HUES64 (cell line): ENCODE data around the gene SGO1. TPM values are rescaled to one million over a fixed set of nuclear protein-coding genes. Genes with fewer than 3 reads are reported as not detected.
A peak's percentile ranks its signal among the peaks of the same experiment; 100 is the strongest.
"Not testable (repeated sequence)": the region's sequence is repeated elsewhere in the genome, so short reads cannot be mapped to it uniquely, and the experiment has no call there.

Experiments
- H3K27ac ChIP-seq: 2 replicates; pipeline ENCODE4 v1.7.0; 2013; ENCODE audit warnings: low read depth, low read length, inconsistent platforms
- H3K27me3 ChIP-seq: 2 replicates; pipeline ENCODE4 v1.6.1; 2013; ENCODE audit warnings: mild to moderate bottlenecking, low read length; ENCODE audit not compliant: insufficient read depth
- H3K36me3 ChIP-seq: 2 replicates; pipeline ENCODE4 v1.6.1; 2013; ENCODE audit warnings: mild to moderate bottlenecking, low read length; ENCODE audit not compliant: insufficient read depth
- H3K4me1 ChIP-seq: 2 replicates; pipeline ENCODE4 v1.6.1; 2013; ENCODE audit warnings: mild to moderate bottlenecking, low read length, moderate library complexity; ENCODE audit not compliant: insufficient read depth
- H3K4me3 ChIP-seq: 2 replicates; pipeline ENCODE4 v1.5.1; 2013; ENCODE audit warnings: mild to moderate bottlenecking, low read length, moderate library complexity
- H3K9ac ChIP-seq: 2 replicates; pipeline ENCODE4 v1.6.1; 2013; ENCODE audit warnings: mild to moderate bottlenecking, low read depth, low read length
- H3K9me3 ChIP-seq: 2 replicates; pipeline ENCODE4 v1.6.1; 2013; ENCODE audit warnings: low read depth, low read length; ENCODE audit not compliant: insufficient read depth
- WGBS: fragments of 150-250, 120-280 bp; methylation state at CpG from one replicate; pipeline ENCODE4 v1.1.7; 2013; ENCODE audit warnings: missing lambda C conversion rate; 5-methylcytosine and 5-hydroxymethylcytosine counted together
- polyA plus RNA-seq, 2 experiments: library from polyadenylated mRNA; stranded (reverse); fragments of 50-300 nt; gene quantifications; one replicate each; pipeline ENCODE4 v1.2.3, GENCODE V29; 2013

Gene SGO1
- 29.9 TPM for polyA plus RNA-seq (2013, experiment 1 of 2)
- polyA plus RNA-seq (2013, experiment 2 of 2) = 38.8 TPM

DNA sequence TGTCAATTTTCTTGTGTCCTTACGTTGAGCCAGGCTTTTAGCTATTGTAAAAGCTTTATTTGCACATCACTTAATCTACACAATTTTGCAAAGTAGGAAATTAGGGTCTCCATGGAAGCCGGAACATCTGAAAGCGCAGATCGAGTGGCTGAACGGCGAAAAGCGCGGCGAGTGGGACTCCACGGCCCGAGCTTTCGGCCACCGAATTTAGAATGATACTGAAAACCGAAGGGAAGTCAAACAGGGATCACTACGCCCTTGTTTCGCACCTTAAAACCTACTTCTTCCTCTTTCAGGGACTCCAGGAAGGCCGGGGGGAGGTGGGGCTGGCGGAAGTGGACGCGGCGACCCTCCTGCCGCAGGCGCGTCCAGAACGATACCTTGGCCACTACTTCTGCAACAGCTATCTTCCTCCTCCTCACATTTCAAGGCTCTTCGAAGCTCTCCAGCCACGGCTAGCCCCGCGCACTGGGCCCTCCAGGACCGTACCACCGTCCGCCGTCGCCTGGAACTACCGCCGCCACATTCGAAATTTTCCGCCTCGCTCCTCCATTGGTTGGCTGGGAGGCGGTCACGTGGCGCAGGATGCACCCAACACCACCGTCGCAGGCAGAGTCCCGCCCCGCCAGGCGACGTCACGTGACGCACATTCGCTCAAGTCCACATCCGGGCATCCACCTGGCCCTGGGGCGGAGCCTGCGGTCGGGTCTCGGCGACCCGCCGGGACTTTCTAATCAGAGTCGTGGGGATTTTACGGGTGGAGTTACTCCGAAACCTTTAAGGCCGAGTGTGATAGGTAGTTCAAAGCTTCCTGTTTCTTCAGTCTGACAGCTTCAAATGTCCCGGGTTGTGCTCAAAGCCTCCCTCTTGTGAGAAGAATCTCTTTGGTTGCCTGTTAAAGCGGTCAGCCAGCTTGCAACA lies at the start of gene SGO1:
SGO1 (minus strand) TSS at position 528 of the 921 bp plus-strand sequence. CDS start 2,179 bp downstream, outside the sequence.
- Histone ChIP-seq H3K9ac (peak within 1 kb of the TSS; percentile 91), H3K9me3 (no peaks in the 10 kb centered on the region), H3K27ac (peak within 1 kb of the TSS; percentile 89), H3K4me1 (peaks cover 13% of the 10 kb centered on the region), H3K4me3 (peak within 1 kb of the TSS; percentile 85), H3K36me3 (peaks cover 29% of the 10 kb centered on the region), H3K27me3 (no peaks in the 10 kb centered on the region)
- WGBS = under 1% methylated on average over 65 of the region's 65 CpGs

DNA sequence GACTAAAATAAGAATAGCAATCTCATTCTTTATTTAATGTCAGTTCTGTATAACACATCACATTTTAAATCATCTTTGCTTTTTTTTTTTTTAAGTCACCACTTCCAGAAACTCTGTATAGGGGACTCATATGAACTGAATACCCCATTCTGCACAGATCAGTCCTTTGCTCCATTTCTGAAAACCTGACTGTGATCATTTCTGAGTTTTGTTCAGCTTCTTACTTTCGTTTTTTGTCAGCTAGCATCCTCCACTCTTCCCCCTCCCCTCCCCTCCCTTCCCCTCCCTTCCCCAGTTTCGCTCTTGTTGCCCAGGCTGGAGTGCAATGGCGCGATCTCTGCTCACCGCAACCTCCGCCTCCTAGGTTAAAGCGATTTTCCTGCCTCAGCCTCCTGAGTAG lies 49.8 kb upstream of the SGO1 start:
- H3K4me1 ChIP-seq = no peaks in the 10 kb centered on the region
- H3K4me3 ChIP-seq = no peak overlapping the region
- H3K27me3 ChIP-seq = no peaks in the 10 kb centered on the region
- no peaks in the 10 kb centered on the region for H3K36me3 ChIP-seq
- WGBS = 93% methylated on average over 7 of the region's 7 CpGs
- H3K27ac ChIP-seq = no peak overlapping the region
- no peak overlapping the region for H3K9ac ChIP-seq
- no peaks in the 10 kb centered on the region for H3K9me3 ChIP-seq

DNA sequence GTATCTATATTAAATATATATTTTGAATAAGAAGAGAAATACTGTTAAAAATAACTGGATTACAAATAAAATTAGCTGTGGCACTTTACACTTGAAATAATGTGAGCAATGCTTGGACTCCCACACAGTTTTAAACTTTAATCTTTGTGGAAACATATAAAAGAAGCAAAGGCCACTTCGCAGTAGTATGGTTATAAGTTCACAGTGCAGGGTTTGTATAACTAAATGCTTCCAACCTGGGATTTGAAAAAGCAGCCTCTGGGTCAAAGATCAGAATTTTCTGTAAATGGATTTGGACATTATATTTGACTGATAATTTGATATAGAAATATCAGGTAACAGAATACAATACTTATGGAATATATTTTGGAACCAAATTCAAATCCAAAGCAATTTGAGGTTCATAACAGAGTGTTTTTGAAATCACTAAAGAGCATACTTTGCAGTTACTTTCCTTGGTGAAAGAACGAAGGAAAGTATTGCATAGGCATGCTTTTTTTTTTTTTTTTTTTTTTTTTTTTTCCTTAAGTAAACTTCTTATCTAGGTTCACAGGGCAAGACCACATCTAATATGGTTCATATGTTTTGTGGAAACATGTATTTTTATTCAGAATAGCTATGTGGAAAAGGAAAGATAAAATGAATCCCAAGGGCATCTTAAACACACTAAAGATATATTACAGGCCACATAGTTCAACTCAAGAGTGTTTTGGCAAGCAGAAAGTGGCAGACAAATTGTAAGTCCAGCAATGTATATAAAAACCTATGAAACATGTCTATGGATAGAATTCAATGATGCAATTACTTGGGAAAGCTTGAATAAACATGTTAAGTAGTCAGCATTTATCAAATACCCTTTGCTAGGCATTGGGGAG lies 47.1 kb upstream of the SGO1 start:
- Histone ChIP-seq H3K4me3 (no peak overlapping the region), H3K36me3 (no peaks in the 10 kb centered on the region), H3K9me3 (no peaks in the 10 kb centered on the region), H3K9ac (no peak overlapping the region), H3K27ac (no peak overlapping the region), H3K27me3 (no peaks in the 10 kb centered on the region), H3K4me1 (peaks cover 5% of the 10 kb centered on the region; the same call in 1 of the 2 replicates)
- 91% methylated on average over 1 of the region's 2 CpGs for WGBS

DNA sequence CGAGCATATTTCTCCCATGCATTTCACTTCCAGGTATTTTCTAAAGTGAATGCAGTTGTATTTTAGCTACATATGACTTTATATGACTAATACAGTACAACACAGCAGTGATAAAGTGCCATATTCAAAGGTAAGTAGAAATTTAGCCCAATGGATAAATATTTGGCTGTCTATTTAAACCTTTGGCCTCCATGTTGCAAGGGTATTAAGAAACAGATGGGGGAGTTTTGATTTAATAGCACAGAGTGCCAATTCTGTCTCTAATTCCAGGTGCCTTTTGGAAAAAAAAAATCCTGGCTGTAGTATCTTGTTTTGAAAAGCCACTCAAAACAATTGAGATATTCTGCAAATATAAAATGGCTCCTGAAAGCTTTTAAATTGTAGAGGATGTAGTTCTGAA lies 44.9 kb upstream of the SGO1 start:
- WGBS = no CpG with 5 or more reads among the region's 1 CpG
- Histone ChIP-seq H3K27ac (no peak overlapping the region), H3K4me1 (peaks cover 8% of the 10 kb centered on the region; the same call in 1 of the 2 replicates), H3K36me3 (no peaks in the 10 kb centered on the region), H3K27me3 (no peaks in the 10 kb centered on the region), H3K9ac (no peak overlapping the region), H3K4me3 (no peak overlapping the region), H3K9me3 (no peaks in the 10 kb centered on the region)

DNA sequence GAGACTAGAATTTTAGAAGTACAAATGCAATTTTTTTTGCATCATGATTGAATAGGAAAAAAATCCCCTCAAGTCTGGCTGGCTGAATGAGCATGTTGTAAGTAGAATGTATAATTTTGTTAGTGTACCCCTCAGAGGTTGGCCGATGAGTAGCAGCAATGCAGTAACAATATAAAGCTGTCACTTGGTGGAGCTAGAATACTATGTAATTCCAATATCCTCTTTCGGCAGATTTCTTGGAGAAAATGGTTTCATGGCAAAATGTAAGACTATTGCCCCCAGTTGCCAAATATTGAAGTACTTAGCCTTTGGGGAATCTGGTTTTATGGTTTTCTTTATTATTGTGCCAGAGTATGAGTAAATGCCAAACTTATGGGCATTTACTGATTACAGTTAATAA lies 39.8 kb upstream of the SGO1 start:
- WGBS = 60% methylated on average over 2 of the region's 2 CpGs
- Histone ChIP-seq H3K27ac (no peak overlapping the region), H3K4me3 (no peak overlapping the region), H3K36me3 (no peaks in the 10 kb centered on the region), H3K9me3 (no peaks in the 10 kb centered on the region), H3K27me3 (no peaks in the 10 kb centered on the region), H3K4me1 (peaks cover 32% of the 10 kb centered on the region), H3K9ac (no peak overlapping the region)

DNA sequence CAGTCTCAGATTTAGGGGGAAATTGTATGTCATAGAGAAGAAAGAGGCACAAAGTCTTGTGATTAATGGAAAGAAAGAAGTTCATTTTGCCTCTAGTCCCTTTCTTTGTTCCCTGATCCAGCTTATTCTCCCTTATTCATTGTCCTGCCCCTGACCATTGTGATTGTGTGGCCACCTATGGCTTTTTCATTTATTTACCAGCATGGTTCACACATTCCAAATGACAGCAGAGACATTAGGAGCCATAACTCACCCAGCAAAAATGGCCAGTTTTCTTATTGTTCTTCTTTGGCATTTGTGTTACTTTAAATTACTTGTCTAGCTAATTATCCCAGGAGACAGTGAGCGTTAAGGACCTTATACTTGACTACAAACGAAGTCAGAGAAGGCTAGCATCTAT lies 36.3 kb upstream of the SGO1 start:
- 81% methylated on average over 2 of the region's 2 CpGs for WGBS
- peak overlapping the region; percentile 41; the same call in 1 of the 2 replicates for H3K9ac ChIP-seq
- no peak overlapping the region for H3K4me3 ChIP-seq
- H3K36me3 ChIP-seq = no peaks in the 10 kb centered on the region
- peak overlapping the region; percentile 62 for H3K27ac ChIP-seq
- no peaks in the 10 kb centered on the region for H3K27me3 ChIP-seq
- H3K9me3 ChIP-seq = no peaks in the 10 kb centered on the region
- H3K4me1 ChIP-seq = peaks cover 28% of the 10 kb centered on the region

DNA sequence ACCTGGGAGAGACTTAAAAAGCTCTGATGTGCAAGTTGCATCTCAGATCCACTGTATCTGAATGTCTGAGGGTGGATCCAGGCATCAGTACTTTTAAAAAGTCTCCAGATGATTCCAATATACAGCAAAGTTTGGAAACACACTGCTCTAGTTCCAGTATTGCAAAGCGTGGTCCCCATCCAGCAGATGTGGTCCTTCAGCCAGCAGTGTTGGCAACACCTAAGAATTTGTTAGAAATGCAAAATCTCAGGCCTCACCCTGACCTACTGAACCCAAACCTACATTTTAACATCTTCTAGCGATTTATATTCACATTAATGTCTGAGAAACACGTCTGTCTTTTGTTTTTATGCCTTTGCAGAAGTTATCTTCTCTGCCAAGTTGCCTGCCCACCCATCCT lies 32.2 kb upstream of the SGO1 start:
- Histone ChIP-seq H3K4me3 (no peak overlapping the region), H3K9ac (no peak overlapping the region), H3K27ac (no peak overlapping the region), H3K4me1 (peaks cover 23% of the 10 kb centered on the region), H3K36me3 (no peaks in the 10 kb centered on the region), H3K9me3 (no peaks in the 10 kb centered on the region), H3K27me3 (no peaks in the 10 kb centered on the region)
- 91% methylated on average over 3 of the region's 3 CpGs for WGBS

DNA sequence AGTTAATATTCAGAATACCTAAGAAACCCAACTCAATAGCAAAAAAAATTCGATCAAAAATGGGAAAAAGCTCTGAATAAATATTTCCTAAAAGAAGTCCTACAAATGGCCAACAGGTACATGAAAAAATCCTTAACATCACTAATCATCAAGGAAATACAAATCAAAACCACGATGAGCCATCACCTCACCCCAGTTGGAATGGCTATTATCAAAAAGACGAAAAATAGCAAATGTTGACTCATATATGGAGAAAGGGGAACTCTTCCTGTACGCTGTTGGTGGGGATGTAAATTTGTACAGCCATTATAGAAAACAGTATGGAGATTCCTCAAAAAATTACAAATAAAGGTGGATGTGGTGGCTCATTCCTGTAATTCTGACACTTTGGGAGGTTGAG lies 29.6 kb upstream of the SGO1 start:
- no peaks in the 10 kb centered on the region for H3K27me3 ChIP-seq
- 92% methylated on average over 4 of the region's 4 CpGs for WGBS
- H3K4me1 ChIP-seq = no peaks in the 10 kb centered on the region
- H3K9ac ChIP-seq = no peak overlapping the region
- no peak overlapping the region for H3K27ac ChIP-seq
- H3K36me3 ChIP-seq = no peaks in the 10 kb centered on the region
- H3K4me3 ChIP-seq = no peak overlapping the region
- no peaks in the 10 kb centered on the region for H3K9me3 ChIP-seq

DNA sequence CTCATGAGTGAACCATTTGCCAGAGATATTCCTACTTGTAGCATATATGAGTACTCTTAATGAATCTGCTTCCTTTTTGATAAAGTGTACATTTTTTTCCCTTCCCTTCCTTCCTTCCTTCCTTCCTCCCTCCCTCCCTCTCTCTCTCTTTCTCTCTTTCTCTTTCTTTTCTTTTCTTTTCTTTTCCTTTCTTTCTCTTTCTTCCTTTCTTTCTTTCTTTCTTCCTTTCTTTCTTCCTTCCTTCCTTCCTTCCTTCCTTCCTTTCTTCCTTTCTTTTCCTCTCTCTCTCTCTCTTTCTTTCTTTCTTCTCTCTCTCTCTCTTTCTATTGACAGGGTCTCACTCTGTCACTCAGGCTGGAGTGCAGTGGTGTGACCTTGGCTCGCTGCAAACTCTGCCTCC lies 27.5 kb upstream of the SGO1 start:
- not testable (repeated sequence) for H3K36me3 ChIP-seq, H3K4me1 ChIP-seq, H3K27ac ChIP-seq, H3K4me3 ChIP-seq, H3K27me3 ChIP-seq, H3K9ac ChIP-seq, H3K9me3 ChIP-seq
- WGBS = 100% methylated on average over 1 of the region's 1 CpG

DNA sequence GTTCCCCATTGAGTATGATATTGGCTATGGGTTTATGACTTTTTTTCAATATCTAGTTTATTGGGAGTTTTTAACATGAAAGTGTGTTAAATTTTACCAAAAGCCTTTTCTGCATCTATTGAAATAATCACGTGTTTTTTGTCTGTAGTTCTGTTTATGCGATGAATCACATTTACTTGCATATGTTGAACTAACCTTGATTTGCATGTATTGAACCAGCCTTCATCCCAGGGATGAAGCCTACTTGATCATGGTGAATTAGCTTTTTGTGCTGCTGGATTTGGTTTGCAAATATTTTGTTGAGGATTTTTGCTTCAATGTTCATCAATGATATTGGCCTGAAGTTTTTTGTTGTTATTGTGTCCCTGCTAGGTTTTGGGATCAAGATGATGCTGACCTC lies 21.9 kb upstream of the SGO1 start:
- H3K9me3 ChIP-seq, H3K4me1 ChIP-seq, H3K27me3 ChIP-seq, H3K27ac ChIP-seq, H3K36me3 ChIP-seq, H3K4me3 ChIP-seq, H3K9ac ChIP-seq: not testable (repeated sequence)
- 94% methylated on average over 2 of the region's 2 CpGs for WGBS

DNA sequence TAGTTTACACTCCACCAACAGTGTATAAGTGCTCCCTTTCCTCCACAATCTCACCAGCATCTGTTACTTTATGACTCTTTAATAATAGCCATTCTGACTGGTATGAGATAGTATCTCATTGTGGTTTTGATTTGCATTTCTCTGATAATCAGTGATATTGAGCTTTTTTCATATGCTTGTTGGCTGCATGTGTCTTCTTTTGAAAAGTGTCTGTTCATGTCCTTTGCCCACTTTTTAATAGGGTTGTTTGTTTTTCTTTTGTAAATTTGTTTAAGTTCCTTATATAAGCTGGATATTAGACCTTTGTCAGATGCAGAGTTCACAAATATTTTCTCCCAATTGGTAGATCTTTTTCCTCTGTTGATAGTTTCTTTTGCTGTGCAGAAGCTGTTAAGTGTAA lies 19.9 kb upstream of the SGO1 start:
- H3K4me1 ChIP-seq, H3K36me3 ChIP-seq, H3K27me3 ChIP-seq, H3K4me3 ChIP-seq, H3K9ac ChIP-seq, H3K27ac ChIP-seq, H3K9me3 ChIP-seq: not testable (repeated sequence)
